GM12865 (cell line): ENCODE results near the gene PTCHD1.

ENCODE experiments used
- DNase-seq: peaks from one replicate; pipeline ENCODE4 v3.0.0; 2010; ENCODE audit warnings: low read depth
- H3K4me3 ChIP-seq: 2 replicates; pipeline ENCODE4 v1.5.1; 2011; ENCODE audit warnings: mild to moderate bottlenecking, low read depth, low read length, control low read depth
- CTCF ChIP-seq: IDR thresholded peaks from 2 replicates; pipeline ENCODE4 v1.5.1; 2011; ENCODE audit warnings: low read length, control low read depth, low read depth, inconsistent platforms; ENCODE audit not compliant: insufficient read depth; ENCODE audit errors: missing control alignments

PTCHD1 gene

DNA sequence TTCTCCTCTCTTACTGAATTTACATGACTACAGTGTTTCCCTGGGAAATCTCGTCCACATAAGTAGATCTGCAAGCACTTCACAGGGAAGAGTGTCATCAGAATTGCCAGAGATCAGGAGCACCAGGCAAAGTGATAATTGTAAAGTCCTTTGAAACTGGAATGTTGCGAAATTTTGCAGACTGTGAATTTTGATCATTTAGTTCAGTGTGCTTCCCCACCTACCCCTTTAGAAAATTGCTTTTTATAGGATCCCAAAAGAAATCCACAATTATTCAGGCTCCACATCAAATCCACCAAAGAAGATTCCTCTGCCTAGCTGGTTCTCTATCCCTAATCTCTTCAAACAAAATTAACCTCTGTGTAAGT lies 10.2 kb downstream of the PTCHD1 start:
- H3K4me3 ChIP-seq = no peak overlapping the region
- no peak for TF ChIP-seq CTCF
- no peak for DNase-seq

DNA sequence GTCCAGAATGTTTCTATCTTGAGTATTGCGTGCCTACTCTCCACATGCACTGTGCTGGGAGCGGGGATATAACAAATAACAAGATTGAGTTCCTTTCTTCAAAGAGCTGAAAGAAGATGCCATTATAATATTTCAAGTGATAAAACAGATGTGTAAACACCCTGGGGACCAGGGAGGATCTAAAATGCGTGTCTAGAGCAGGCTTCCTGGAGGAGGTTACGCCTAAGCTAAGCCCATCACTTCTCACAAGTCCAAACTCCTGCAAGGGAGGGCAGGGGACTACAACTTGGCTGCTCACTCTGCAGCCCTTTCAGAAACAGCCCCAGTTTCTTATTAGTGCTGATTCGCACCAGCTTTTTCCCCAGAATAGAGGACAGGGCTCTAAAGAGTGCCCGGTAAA lies 21.5 kb downstream of the PTCHD1 start:
- no peak overlapping the region for H3K4me3 ChIP-seq
- DNase-seq = no peak
- no peak for TF ChIP-seq CTCF

GRCh38 chrX:23364416-23364815 lies 29.8 kb downstream of the PTCHD1 start:
- no peak overlapping the region for H3K4me3 ChIP-seq
- DNase-seq = no peak
- TF ChIP-seq CTCF = no peak

DNA sequence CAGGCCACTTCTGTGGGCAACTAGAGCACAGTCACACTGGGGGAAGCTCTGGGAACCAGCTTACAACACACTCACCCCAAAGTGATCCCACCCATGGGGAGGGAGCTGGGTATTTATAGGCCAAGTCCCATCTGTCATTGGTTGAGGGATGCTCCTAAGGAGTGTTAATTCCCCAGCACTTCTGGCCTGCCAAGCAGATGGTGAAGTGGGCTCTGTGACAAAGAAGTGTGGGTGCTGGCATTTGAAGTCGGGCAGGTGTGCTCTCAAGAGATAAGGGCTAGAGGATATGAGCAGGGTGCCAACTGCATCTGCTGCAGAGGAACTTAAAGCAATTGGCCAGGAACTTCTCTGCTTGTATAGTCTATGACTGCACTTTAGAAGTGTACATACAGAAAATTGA lies 30.9 kb downstream of the PTCHD1 start:
- H3K4me3 ChIP-seq = no peak overlapping the region
- TF ChIP-seq CTCF = no peak
- no peak for DNase-seq

DNA sequence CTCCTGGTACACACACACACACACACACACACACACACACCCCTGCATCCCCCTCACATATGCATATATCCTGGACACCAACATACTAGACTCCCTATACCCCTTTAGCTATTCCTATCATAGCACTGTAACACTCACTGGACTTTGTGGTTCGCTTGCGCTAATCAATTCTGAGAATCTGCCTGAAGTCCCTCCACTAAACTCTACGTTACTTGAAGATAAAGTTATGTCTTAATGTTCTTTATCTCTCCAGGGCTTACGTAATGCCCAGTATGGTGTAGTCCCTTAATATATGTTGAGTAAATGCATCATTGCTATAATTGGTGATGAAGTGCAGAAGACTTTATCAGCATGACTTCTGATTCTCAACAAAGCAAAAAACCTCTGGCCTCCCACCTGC lies 32.3 kb downstream of the PTCHD1 start:
- no peak overlapping the region for H3K4me3 ChIP-seq
- TF ChIP-seq CTCF = no peak
- DNase-seq = no peak

GRCh38 chrX:23369027-23369426 lies 34.4 kb downstream of the PTCHD1 start:
- DNase-seq = no peak
- H3K4me3 ChIP-seq = no peak overlapping the region
- TF ChIP-seq CTCF = no peak

DNA sequence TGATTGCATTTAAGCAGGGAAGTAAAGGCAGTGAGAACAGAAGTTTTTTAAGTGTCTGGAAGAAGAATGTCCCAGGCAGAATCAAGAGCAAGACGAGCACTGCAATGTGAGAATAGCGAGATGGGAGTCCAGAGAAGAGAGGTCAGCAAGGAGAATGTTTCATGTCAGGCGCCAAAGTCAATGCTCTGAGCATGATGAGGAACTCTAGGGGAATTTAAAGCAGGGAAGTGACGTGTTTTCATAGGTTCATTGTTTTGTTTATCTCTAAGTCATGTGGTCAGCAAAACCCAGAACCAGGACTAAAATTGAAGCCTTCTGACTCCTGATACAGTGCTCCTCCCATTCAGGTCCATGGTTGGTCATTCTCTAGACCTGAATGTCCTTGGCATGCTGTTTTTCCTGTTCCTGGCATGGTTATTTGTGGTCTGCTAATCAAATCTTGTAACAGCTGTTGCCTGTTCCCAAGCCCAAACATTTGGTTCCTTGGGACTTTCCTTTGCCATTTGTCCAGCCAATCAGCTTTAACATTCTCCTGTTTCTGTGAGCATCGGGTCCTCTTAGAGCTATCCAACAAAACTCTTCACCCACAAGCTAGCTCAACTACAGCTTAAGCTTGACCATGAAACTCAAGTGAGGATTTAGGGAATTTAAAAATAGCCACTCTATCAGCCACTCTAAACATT lies 37.7 kb downstream of the PTCHD1 start:
- H3K4me3 ChIP-seq = no peak overlapping the region
- no peak for TF ChIP-seq CTCF
- no peak for DNase-seq
